HG03575 (cell line): ENCODE measurements around the gene EAPP.
"Not testable (repeated sequence)": the region's sequence is repeated elsewhere in the genome, so short reads cannot be mapped to it uniquely, and the experiment has no call there.

Source experiments
- ATAC-seq: cut with Tn5 transposase; IDR thresholded peaks from one replicate; pipeline ENCODE4 v1.9.1; 2021; ENCODE audit not compliant: unreplicated experiment, insufficient number of reproducible peaks, low FRiP score; ENCODE audit errors: extremely low read depth

The EAPP gene

DNA sequence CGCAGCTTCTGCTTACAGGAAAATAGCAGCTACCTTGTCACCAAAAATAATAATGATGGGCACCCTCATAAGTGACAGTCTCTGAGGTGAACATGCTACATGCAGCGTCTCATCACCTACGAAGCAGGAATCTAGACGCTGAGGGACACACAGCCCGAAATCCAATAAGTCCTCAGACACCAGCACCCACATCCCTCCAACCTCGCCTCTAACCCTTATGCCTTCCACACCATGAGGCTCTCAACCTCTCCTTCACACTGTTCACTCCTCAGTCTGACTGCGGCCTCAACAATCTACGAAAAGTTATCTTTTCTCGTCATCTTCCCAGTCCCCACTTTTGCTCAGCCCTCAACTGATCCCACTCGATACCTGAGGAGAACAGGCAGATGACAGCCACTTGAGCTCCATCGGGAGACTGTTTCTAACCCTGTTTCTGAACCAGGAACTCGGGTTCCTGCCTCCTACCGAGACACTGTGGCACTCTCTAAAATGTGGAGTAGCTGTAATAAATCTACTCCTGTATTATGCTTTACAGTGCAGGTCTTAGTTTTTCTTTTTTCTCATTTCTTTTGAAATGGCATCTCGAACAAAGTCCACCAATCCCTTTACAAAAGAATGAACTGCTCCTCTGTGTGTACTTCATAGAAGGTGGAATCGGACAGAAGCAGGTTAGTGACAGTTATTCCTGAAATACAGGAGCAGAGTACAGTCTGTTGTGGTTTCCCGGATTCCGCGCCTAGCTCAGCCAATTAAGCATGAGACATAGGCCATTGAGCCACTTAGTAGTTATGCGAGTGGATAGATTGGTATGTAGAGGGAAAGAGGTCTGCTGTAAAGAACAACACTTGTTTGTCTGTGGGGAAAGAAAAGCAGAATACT, 919 bp upstream of the EAPP start:
- ATAC-seq = not testable (repeated sequence)

DNA sequence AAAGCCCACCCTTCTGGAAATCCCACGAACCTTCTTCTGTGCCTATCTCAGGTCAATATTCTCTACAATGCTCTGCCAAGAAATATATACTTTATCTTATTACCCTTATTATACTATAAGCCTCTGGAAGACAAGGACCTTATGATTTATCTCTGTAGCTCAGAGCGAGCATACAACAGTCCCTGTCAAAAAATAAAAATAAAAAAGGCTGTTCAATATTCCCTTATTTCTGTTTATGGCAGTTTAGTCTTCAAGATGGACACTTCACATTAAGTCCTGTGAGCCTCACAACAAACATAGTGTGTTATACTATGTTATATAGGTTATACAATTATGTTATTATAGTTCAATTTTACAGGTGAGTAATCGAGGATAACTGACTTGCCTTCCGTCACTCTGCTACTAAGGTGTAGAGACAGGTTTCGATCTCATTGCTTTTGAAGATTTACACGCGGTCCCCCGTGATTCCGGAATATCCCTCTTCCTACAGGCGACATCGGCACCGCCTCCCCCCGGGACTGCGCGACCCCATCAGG, 562 bp downstream of the EAPP start:
- no peak for ATAC-seq

DNA sequence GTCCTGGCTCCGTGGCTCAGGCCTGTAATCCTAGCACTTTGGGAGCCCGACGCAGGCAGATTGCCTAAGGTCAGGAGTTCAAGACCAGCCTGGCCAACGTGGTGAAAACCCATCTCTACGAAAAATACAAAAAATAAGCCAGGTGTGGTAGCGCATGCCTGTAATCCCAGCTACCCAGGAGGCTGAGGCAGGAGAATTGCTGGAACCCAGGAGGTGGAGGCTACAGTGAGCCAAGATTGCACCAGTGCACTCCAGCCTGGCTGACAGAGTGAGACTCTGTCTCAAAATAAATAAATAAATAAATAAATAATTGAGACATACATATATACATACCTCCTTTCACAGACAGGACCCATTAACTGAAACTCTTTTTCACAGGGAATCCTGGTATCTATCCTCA, 1.4 kb downstream of the EAPP start:
- ATAC-seq = not testable (repeated sequence)

DNA sequence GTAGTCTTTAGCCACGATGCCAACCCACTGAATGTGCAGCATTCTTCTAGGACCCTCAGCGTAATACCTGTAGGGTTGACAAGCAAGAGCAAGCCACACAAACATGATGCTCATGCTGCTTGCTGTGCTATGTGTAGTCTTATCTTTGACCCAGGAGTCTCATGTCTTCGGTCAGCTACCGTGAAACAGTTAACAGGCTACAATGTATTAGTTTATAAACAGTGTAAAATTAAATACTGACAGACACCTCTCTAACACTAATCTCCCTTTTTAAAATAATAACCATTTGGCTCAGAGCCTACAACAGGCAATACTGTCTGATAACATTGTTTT, 1.9 kb downstream of the EAPP start:
- no peak for ATAC-seq

DNA sequence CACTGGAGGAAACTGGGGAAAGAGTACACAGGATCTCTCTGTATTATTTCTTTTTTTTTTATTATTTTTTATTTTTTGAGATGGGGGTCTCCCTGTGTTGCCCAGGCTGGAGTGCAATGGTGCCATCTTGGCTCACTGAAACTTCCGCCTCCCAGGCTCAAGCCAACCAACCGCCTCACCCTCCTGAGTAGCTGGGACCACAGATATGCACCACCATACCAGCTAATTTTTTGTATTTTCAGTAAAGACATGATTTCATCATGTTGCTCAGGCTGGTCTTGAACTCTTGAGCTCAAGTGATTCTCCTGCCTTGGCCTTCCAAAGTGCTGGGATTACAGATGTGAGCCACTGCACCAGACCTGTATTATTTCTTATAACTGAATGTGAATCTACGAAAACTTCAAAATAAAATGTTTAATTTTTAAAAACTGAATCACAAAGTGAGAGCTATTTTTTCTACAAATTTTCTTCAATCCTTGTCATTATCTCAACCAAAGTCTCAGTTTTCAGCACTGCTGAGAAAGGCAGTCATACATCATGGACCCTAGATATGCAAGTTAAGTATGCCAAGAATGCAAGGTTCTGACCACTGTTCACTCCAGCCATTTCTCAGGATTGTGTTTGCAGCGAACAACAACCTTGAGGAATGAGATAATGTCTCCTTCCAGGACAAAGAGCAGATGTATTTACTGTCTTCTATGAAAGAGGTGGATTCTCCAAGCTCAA, 2.4 kb downstream of the EAPP start:
- ATAC-seq = no peak

DNA sequence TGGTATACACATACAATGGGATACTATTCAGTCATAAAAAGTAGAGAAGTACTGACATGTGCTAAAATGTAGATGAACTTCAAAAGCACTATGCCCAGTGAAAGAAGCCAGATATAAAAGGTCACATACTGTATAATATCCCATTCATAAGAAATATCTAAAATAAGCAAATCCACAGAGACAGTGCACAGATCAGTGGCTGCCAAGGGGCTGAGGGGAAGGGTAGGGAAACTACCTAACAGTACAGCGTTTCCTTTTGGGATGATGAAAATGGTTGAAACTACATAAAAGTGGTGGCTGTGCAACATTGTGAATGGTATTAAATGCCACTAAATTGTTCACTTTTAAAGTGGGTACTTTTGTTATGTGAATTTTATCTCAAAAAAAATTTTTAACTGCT, 11.9 kb downstream of the EAPP start:
- no peak for ATAC-seq

DNA sequence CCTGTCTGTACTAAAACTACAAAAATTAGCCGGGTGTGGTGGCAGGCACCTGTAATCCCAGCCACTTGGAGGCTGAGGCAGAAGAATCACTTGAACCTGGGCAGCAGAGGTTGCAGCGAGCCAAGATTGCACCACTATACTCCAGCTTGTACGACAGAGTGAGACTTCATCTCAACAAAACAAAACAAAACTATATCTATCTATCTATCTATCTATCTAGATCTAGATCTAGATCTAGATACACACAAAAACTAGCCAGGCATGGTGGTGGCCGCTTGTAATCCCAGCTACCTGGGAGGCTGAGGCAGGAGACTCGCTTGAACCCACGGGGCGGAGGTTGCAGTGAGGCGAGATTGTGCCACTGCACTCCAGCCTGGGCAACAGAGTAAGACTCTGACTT, 15.3 kb downstream of the EAPP start:
- ATAC-seq = not testable (repeated sequence)

DNA sequence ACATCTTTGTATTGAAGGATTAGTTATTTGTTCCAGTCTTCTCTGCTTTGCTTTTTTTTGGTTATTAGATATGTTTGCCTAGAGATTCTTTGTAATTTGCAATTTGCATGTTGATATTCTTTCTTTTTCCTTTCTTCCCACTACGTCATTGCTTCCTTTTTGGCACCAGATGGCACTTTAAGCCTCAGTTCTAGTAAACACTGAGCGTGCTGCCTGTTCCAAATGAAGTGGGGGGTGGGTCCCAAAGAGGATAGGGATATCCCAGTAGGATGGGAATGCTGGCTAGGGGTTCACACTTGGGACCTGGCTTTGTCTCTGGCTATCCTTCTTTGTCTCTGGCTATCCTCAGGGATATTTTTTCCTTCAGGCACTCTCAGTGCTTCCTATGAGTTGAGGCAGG, 17.0 kb downstream of the EAPP start:
- no peak for ATAC-seq

DNA sequence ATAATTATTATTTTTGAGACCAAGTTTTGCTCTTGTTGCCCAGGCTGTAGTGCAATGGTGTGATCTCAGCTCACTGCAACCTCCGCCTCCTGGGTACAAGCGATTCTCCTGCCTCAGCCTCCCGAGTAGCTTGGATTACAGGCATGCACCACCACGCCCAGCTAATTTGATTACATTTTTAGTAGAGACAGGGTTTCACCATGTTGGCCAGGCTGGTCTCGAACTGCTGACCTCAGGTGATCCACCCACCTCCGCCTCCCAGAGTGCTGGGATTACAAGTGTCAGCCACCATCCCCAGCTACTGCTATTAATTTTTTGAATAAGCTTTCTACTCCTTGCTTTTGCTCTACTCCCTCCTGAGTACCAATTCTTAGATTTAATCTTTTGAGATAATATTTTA, 18.4 kb downstream of the EAPP start:
- ATAC-seq = not testable (repeated sequence)

DNA sequence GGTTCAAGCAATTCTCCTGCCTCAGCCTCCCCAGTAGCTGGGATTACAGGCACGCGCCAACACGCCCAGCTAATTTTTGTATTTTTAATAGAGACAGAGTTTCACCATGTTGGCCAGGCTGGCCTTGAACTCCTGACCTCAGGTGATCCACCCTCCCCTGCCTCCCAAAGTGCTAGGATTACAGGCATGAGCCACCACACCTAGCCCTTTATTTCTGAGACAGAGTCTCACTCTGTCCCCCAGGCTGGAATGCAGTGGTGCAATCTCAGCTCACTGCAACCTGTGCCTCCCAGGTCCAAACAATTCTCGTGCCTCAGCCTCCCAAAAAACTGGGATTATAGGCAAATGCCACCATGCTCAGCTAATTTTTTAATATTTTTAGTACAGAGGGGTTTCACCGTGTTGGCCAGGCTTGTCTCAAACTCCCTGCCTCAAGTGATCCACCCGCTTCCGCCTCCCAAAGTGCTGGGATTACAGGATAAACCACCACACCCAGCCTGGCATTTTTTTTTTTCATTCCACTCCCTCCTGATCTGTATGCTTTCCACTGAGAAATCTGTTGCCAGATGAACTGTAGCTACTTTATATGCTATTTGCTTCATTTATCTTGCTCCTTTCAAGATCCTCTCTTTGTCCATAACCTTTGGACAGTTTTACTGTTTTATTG, 19.1 kb downstream of the EAPP start:
- not testable (repeated sequence) for ATAC-seq

DNA sequence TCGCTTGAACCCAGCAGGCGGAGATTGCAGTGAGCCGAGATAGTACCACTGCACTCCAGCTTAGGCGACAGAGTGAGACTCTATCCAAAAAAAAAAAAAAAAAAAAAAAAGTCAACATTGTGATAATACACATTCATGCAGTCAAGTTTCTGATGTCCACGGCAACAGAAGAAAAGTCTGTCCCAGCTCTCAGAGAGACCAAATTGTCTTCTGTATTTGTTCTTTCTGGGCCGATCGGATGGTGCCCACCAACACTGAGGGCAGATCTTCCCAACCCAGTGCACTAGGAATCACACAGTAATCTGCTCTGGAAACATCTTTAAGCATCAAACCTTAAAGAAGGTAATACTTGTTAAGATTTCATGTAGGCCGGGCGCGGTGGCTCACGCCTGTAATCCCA, 31.6 kb downstream of the EAPP start:
- ATAC-seq = no peak

DNA sequence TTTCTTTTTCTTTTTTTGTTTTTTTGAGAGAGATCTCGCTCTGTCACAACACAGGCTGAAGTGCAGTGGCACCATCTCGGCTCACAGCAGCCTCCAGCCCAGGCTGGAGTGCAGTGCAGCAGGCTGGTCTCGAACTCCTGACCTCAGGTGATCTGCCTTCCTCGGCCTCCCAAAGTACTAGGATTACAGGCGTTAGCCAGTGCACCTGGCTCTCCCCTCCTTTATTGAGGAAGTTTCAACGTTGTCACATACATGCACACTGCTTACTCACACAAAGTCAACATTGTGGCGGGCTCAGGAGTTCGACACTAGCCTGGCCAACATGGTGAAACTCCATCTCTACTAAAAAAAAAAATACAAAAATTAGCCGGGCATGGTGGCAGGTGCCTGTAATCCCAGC, 32.0 kb downstream of the EAPP start:
- ATAC-seq = no peak

DNA sequence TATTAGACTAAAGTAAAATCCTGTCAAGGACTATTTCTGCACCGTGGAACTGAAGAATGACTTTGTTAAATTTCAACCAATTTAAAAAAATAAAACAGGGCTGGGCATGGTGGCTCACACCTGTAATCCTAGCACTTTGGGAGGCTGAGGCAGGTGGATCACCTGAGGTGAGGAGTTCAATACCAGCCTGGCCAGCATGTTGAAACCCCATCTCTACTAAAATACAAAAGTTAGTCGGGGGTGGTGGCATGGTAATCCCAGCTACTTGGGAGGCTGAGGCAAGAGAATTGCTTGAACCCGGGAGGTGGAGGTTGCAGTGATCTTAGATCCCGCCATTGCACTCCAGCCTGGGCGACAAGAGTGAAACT, 34.4 kb downstream of the EAPP start:
- not testable (repeated sequence) for ATAC-seq

DNA sequence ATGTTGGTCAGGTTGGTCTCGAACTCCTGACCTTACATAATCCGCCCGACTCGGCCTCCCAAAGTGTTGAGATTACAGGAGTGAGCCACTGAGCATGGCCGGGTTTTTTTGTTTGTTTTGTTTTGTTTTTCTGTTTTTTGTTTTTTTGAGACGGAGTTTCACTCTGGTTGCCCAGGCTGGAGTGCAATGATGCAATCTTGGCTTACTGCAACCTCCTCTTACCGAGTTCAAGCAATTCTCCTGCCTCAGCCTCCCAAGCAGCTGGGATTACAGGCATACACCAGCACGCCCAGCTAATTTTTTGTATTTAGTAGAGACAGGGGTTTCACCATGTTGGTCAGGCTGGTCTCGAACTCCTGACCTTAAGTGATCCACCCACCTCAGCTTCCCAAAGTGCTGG, 35.5 kb downstream of the EAPP start:
- not testable (repeated sequence) for ATAC-seq

DNA sequence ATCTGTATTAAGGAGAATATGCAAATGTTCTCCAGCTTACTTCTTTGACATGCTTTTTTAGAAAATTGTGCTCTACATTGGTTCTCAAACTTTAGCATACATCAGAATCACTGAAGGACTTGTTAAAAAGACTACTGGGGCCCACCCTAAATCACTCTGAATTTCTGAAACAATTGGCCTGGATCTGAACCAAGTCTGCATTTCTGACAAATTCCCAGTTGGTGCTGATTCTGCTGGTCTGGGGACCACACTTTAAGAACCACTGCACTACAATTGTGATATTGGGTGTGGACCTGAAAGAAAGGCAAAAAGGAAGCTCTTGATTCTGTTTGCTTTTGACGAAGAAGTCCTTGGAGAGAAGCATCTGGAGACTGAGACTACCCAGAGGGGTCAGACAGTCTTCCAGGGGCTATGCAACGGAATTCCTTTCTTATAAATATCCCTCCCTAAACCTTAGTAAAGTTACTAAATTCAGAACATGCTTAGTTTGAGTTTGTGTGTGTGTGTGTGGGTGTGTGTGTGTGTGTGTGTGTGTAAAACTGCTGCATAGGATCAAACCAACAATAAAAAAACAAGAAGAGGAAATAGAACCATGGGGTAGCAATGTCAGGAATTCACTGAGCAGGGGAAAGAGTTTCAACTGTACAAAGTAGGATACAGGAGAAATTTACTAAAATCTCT, 36.8 kb downstream of the EAPP start:
- ATAC-seq = no peak

DNA sequence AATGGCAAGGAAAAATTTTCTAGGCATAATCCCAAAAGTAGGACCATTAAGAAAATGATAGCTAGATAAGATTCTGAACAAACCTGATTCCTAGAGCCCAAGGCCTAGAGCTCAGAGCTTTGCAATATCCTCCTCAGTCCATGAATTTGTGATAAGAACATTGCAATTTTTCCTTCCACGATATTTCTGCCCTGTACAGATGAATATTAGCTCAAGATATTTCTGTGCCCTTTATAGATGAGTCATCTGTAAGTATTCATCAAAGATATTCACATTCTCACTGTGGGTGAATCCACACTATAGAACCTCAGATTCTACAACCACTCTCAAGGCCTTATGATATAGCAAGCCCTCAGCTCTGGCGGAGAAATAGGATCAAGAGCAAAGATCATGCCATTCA, 37.5 kb downstream of the EAPP start:
- ATAC-seq = no peak

DNA sequence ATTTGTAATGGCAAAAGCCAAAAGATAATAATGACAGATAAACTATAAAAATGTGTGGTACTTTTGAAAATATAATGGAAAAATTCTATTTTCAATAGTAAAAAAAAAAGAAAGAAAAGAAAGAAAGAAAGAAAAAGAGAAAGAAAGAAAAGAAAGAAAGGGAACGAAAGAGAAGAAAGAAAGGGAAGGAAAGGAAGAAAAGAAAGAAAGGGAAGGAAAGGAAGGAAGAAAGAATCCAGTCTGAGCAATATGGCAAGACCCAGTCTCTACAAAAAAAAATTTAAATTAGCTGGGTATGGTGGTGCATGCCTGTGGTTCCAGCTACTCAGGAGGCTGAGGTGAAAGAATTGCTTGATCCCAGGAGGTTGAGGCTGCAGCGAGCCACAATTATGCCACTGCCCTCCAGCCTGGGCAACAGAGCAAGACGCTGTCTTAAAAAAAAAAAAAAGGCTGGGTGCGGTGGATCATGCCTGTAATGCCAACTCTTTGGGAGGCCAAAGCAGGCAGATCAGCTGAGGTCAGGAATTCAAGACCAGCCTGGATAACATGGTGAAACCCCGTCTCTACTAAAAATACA, 38.4 kb downstream of the EAPP start:
- ATAC-seq = no peak

DNA sequence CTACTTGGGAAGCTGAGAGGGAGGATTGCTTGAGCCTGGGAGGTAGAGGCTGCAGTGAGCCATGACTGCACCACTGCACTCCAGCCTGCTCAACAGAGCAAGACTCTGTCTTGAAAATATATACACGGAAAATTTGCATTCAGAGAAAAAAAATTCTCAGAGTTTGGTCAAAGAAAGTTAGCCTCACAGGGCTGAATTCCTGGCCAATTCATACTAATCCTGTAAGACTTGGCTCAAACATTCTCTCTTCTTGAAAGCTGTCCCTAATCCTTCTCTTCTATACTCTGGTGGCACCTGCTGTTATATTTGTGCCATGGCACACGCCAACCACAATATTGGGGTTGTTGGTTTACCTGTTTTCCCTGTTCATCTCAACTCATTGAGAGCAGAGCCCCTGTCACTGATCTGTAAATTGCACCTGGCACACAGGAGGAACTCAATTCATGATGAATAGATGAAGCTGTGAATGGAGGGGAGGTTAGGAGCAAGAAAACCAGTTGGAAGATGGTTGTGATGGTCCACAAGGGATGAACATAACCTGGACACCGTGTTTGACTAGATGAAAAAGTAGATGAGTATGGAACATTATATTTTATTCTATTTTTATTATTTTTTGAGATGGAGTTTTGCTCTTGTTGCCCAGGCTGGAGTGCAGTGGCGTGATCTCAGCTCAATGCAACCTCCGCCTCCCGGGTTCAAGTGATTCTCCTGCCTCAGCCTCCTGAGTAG, 40.7 kb downstream of the EAPP start:
- no peak for ATAC-seq
